ENCODE results near the gene PPP1R1C. TPM values are rescaled to one million over a fixed set of nuclear protein-coding genes. Genes with fewer than 3 reads are reported as not detected.
A peak's percentile ranks its signal among the peaks of the same experiment; 100 is the strongest.
"Not testable (repeated sequence)": the region's sequence is repeated elsewhere in the genome, so short reads cannot be mapped to it uniquely, and the experiment has no call there.

The PPP1R1C gene
- polyA plus RNA-seq, 1 experiment = 0.41 TPM

- Histone ChIP-seq H3K27ac (ENCODE audit: low read depth, low read length) (no peak overlapping the region), H3K9me3 (ENCODE audit: control insufficient read depth, insufficient read depth, low read length) (no peaks in the 10 kb centered on the region), H3K4me3 (ENCODE audit: low read depth, low read length) (no peak overlapping the region), H3K27me3 (ENCODE audit: control insufficient read depth, insufficient read depth, low read length) (no peaks in the 10 kb centered on the region)
- CTCF ChIA-PET = interaction anchor here (1.0 to 1.4 kb wide), 6 partner anchors 25 to 210 kb away, joined by 3 to 8 read pairs (median 4); no protein-coding TSS in a partner anchor
- DNase-seq (ENCODE audit: low read depth, low spot score) = no peak
- TF ChIP-seq CTCF (IDR thresholded peaks at IDR 0.05; ENCODE audit: low read depth, low read length) = no peak
- POLR2A ChIA-PET = no interaction called here
Measured at GRCh38 chr2:181952404-181953226, 33.0 kb upstream of the PPP1R1C start.

- POLR2A ChIA-PET = interaction anchor here (0.6 kb wide), 1 partner anchor 178 kb away, joined by 4 read pairs; no protein-coding TSS in a partner anchor
- Histone ChIP-seq H3K27me3 (ENCODE audit: control insufficient read depth, insufficient read depth, low read length) (no peaks in the 10 kb centered on the region), H3K4me3 (ENCODE audit: low read depth, low read length) (no peak overlapping the region), H3K27ac (ENCODE audit: low read depth, low read length) (no peak overlapping the region), H3K9me3 (ENCODE audit: control insufficient read depth, insufficient read depth, low read length) (no peaks in the 10 kb centered on the region)
- CTCF ChIA-PET = interaction anchor here (0.6 to 2.1 kb wide), 43 partner anchors 11 to 1059 kb away, joined by 3 to 48 read pairs (median 3); no protein-coding TSS in a partner anchor
- no peak for DNase-seq (ENCODE audit: low read depth, low spot score)
- peak; percentile 65 for TF ChIP-seq CTCF (IDR thresholded peaks at IDR 0.05; ENCODE audit: low read depth, low read length)
Measured at GRCh38 chr2:181953881-181954537, 31.6 kb upstream of the PPP1R1C start.

GRCh38 chr2:181954538-181954883 lies 31.1 kb upstream of the PPP1R1C start:
- no peak for TF ChIP-seq CTCF (IDR thresholded peaks at IDR 0.05; ENCODE audit: low read depth, low read length)
- no peak for DNase-seq (ENCODE audit: low read depth, low spot score)
- H3K9me3 ChIP-seq (ENCODE audit: control insufficient read depth, insufficient read depth, low read length) = no peaks in the 10 kb centered on the region
- no peak overlapping the region for H3K27ac ChIP-seq (ENCODE audit: low read depth, low read length)
- H3K27me3 ChIP-seq (ENCODE audit: control insufficient read depth, insufficient read depth, low read length) = no peaks in the 10 kb centered on the region
- ChIA-PET CTCF (interaction anchor here (0.6 to 2.1 kb wide), 28 partner anchors 9 to 1489 kb away, joined by 3 to 48 read pairs (median 3); no protein-coding TSS in a partner anchor), POLR2A (interaction anchor here (0.6 kb wide), 1 partner anchor 178 kb away, joined by 4 read pairs; no protein-coding TSS in a partner anchor)
- no peak overlapping the region for H3K4me3 ChIP-seq (ENCODE audit: low read depth, low read length)

DNA sequence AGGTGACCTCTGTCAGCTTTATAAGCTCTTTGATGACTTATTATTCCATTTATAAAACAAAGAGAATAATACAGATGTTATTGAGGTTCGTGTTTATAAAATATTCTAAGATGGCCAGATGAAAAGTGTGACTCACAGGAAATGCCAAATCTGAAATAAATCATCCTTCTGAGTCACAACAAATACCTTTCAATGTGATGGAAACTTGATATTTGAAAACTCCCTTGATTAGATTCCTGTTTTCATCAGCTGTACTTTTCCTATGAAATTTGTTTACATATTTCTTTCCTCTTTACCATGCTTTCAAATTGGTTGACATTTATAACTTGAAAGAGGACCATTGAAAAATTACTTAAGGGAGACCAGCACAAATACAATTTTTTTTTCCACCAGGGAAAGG lies 30.6 kb upstream of the PPP1R1C start:
- Histone ChIP-seq H3K4me3 (ENCODE audit: low read depth, low read length) (no peak overlapping the region), H3K27ac (ENCODE audit: low read depth, low read length) (no peak overlapping the region), H3K27me3 (ENCODE audit: control insufficient read depth, insufficient read depth, low read length) (no peaks in the 10 kb centered on the region), H3K9me3 (ENCODE audit: control insufficient read depth, insufficient read depth, low read length) (no peaks in the 10 kb centered on the region)
- TF ChIP-seq CTCF (IDR thresholded peaks at IDR 0.05; ENCODE audit: low read depth, low read length) = no peak
- DNase-seq (ENCODE audit: low read depth, low spot score) = peak; percentile 33
- CTCF ChIA-PET = interaction anchor here (0.6 to 2.1 kb wide), 26 partner anchors 9 to 1489 kb away, joined by 3 to 48 read pairs (median 3); no protein-coding TSS in a partner anchor
- POLR2A ChIA-PET = interaction anchor here (0.6 kb wide), 1 partner anchor 177 kb away, joined by 4 read pairs; no protein-coding TSS in a partner anchor

DNA sequence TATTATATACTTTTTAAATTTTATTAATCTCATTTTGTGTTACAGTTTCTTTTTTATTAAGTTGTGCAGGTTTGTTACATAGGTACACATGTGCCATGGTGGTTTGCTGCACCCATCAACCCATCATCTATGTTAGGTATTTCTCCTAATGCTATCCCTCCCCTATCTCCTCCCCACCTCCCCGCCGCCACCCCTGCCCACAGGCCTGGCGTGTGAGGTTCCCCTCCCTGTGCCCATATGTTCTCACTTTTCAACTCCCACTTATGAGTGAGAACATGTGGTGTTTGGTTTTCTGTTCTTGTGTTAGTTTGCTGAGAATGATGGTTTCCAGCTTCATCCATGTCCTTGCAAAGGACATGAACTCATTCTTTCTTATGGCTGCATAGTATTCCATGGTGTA lies 29.8 kb upstream of the PPP1R1C start:
- H3K4me3 ChIP-seq (ENCODE audit: low read depth, low read length); CTCF ChIA-PET; H3K9me3 ChIP-seq (ENCODE audit: control insufficient read depth, insufficient read depth, low read length); DNase-seq (ENCODE audit: low read depth, low spot score); POLR2A ChIA-PET; H3K27me3 ChIP-seq (ENCODE audit: control insufficient read depth, insufficient read depth, low read length); H3K27ac ChIP-seq (ENCODE audit: low read depth, low read length): not testable (repeated sequence)

All from AG04450 (cell line).